Ascending aorta (tissue), 2 donors: Measurements from ENCODE around the gene GP1BA. TPM values are rescaled to one million over a fixed set of nuclear protein-coding genes. Genes with fewer than 3 reads are reported as not detected.

ENCODE experiments used
- DNase-seq, 2 donors: peaks; one replicate each; pipeline ENCODE4 v3.0.0-alpha.2; 2019; ENCODE audit warnings: low spot score in 2 of 2
- H3K27ac ChIP-seq, 2 donors: fragments of 200-600 bp; sonication (generic); one replicate each; pipeline ENCODE4 v1.5.1; 2016 to 2017; ENCODE audit warnings: mild to moderate bottlenecking in 1 of 2
- H3K27me3 ChIP-seq: fragments of 200-600 bp; sonication (generic); one replicate; pipeline ENCODE4 v1.5.1; 2017
- H3K36me3 ChIP-seq, 2 donors: fragments of 200-600 bp; sonication (generic); one replicate each; pipeline ENCODE4 v1.5.1; 2016
- H3K4me1 ChIP-seq, 2 donors: fragments of 200-600 bp; sonication (generic); one replicate each; pipeline ENCODE4 v1.5.1; 2016 to 2017; ENCODE audit warnings: mild to moderate bottlenecking in 1 of 2
- H3K4me3 ChIP-seq, 2 donors: fragments of 200-600 bp; sonication (generic); one replicate each; pipeline ENCODE4 v1.5.1; 2016 to 2017; ENCODE audit warnings: mild to moderate bottlenecking in 1 of 2
- H3K9me3 ChIP-seq, 2 donors: fragments of 200-600 bp; sonication (generic); one replicate each; pipeline ENCODE4 v1.5.1; 2016
- CTCF ChIP-seq, 3 experiments: fragments of 200-600 bp in 2 of 3; fragments of 450-650 bp in 1 of 3; sonication (generic) in 2 of 3; IDR thresholded peaks; one replicate each; pipeline ENCODE4 v1.5.1; 2016 to 2019; ENCODE audit warnings: antibody characterized with exemption in 3 of 3, mild to moderate bottlenecking in 1 of 3, moderate library complexity in 1 of 3
- intact Hi-C: fragments of 100-400 bp; cut with DNase I; formaldehyde crosslinking; loops from one replicate; pipeline ENCODE4 v1.15.1; 2023
- total RNA-seq: library from RNA; depleted of rRNA; stranded (reverse); fragments of >200 nt; gene quantifications from one replicate; pipeline ENCODE4 v1.1.0, GENCODE V29; 2016

GP1BA gene
- total RNA-seq, 1 donor from 2014 or later: not detected

GRCh38 chr17:4928881-4929280 lies 3.2 kb upstream of the GP1BA start:
- Histone ChIP-seq H3K27me3 (no peaks in the 10 kb centered on the region), H3K4me1 (no peaks in the 10 kb centered on the region), H3K9me3 (no peaks in the 10 kb centered on the region), H3K4me3 (no peak overlapping the region), H3K36me3 (no peaks in the 10 kb centered on the region), H3K27ac (no peak overlapping the region)
- TF ChIP-seq CTCF (IDR thresholded peaks at IDR 0.05): no peak
- intact Hi-C loops: no loop called here
- no peak for DNase-seq

- intact Hi-C loops: no loop called here
- TF ChIP-seq CTCF (IDR thresholded peaks at IDR 0.05): no peak
- no peaks in the 10 kb centered on the region for H3K4me1 ChIP-seq
Observed at GRCh38 chr17:4932756-4933155, 679 bp downstream of the GP1BA start.

GRCh38 chr17:4933646-4934045 lies 1.6 kb downstream of the GP1BA start:
- no peaks in the 10 kb centered on the region for H3K9me3 ChIP-seq
- intact Hi-C loops: no loop called here
- H3K4me3 ChIP-seq: no peak overlapping the region
- H3K27ac ChIP-seq: no peak overlapping the region
- peaks cover 0 to 5% of the 10 kb centered on the region in 2 donors for H3K4me1 ChIP-seq
- peaks cover 18 to 20% of the 10 kb centered on the region in 2 donors for H3K36me3 ChIP-seq
- no peak for DNase-seq
- no peak for TF ChIP-seq CTCF (IDR thresholded peaks at IDR 0.05)
- no peaks in the 10 kb centered on the region for H3K27me3 ChIP-seq

More at GRCh38 chr17:4932756-4933155, 679 bp downstream of the GP1BA start:
- peaks cover 14 to 15% of the 10 kb centered on the region in 2 donors for H3K36me3 ChIP-seq
- H3K27me3 ChIP-seq: no peaks in the 10 kb centered on the region
- no peak for DNase-seq
- H3K27ac ChIP-seq: no peak overlapping the region
- no peak overlapping the region for H3K4me3 ChIP-seq
- H3K9me3 ChIP-seq: no peaks in the 10 kb centered on the region

- no peak overlapping the region for H3K4me3 ChIP-seq
- intact Hi-C loops: no loop called here
- H3K27ac ChIP-seq: peak overlapping the region in 1 of 2 donors; percentile 5
- H3K9me3 ChIP-seq: no peaks in the 10 kb centered on the region
- H3K36me3 ChIP-seq: peaks cover 18 to 20% of the 10 kb centered on the region in 2 donors
- no peak for DNase-seq
- no peaks in the 10 kb centered on the region for H3K27me3 ChIP-seq
- TF ChIP-seq CTCF (IDR thresholded peaks at IDR 0.05): no peak
- H3K4me1 ChIP-seq: peaks cover 4 to 9% of the 10 kb centered on the region in 2 donors
Observed at GRCh38 chr17:4934173-4934979, 2.3 kb downstream of the GP1BA start.

GRCh38 chr17:4935650-4936049 lies 3.6 kb downstream of the GP1BA start:
- Histone ChIP-seq H3K9me3 (no peaks in the 10 kb centered on the region), H3K4me3 (no peak overlapping the region), H3K27me3 (no peaks in the 10 kb centered on the region), H3K27ac (no peak overlapping the region), H3K4me1 (peaks cover 4 to 9% of the 10 kb centered on the region in 2 donors), H3K36me3 (peaks cover 18 to 20% of the 10 kb centered on the region in 2 donors)
- no peak for DNase-seq
- TF ChIP-seq CTCF (IDR thresholded peaks at IDR 0.05): no peak
- intact Hi-C loops: no loop called here
